Stimulated activated effector memory CD8-positive, alpha-beta T cell treated with anti-CD3 and anti-CD28 coated beads, Interleukin-12 subunit alpha, Interleukin-12 subunit beta, amount 100 ng/mL, for 72 hours (primary cell): ENCODE data around the gene COL1A1.

ENCODE experiments used
- ATAC-seq: fragments of 150-1000 bp; cut with Tn5 transposase; 2 replicates; pipeline ENCODE4 v1.10.0; 2021
- DNase-seq, 2 donors: peaks; one replicate each; pipeline ENCODE4 v3.0.0; 2021 to 2022; ENCODE audit warnings: low spot score in 2 of 2
- H3K27ac Mint-ChIP-seq: one replicate; pipeline ENCODE4 v1.8.0; 2022; ENCODE audit warnings: mild to moderate bottlenecking, mixed read lengths
- H3K36me3 Mint-ChIP-seq: one replicate; pipeline ENCODE4 v1.8.0; 2022; ENCODE audit warnings: mild to moderate bottlenecking, mixed read lengths
- H3K4me1 Mint-ChIP-seq: one replicate; pipeline ENCODE4 v1.8.0; 2022; ENCODE audit warnings: mixed read lengths
- H3K4me3 Mint-ChIP-seq: one replicate; pipeline ENCODE4 v1.8.0; 2022; ENCODE audit warnings: mild to moderate bottlenecking, mixed read lengths
- H3K9me3 Mint-ChIP-seq: one replicate; pipeline ENCODE4 v1.8.0; 2022; ENCODE audit warnings: mixed read lengths

The COL1A1 gene

DNA sequence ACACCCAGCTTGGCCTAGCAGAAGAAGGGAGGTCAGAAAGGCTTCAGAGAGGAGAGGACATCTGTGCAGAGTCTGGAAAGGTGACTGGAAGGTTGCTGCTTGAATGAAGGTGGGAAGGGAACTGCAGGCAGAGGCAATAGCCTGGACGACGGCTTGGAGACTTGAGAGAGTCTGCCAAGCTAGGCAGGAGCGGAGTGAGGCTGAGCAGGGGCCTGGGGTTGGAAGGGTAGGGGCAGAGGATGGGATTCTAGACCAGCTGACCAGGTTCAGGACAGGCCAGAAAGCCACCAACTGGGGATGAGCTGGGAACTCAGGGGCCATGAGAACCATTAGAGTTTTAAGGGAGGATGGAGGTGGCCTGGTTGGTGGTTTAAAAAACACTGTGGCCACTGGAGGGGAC lies 36.0 kb downstream of the COL1A1 start:
- Mint-ChIP-seq H3K9me3 (no peaks in the 10 kb centered on the region), H3K27ac (peak overlapping the region; percentile 46), H3K36me3 (peaks cover 6% of the 10 kb centered on the region), H3K4me1 (peaks cover 36% of the 10 kb centered on the region), H3K4me3 (no peak overlapping the region)
- ATAC-seq, result no peak
- no peak for DNase-seq

- DNase-seq, result no peak
- no peak for ATAC-seq
- no peaks in the 10 kb centered on the region for H3K9me3 Mint-ChIP-seq
- H3K27ac Mint-ChIP-seq, result peak overlapping the region; percentile 46
- H3K36me3 Mint-ChIP-seq, result peaks cover 6% of the 10 kb centered on the region
- no peak overlapping the region for H3K4me3 Mint-ChIP-seq
- peaks cover 36% of the 10 kb centered on the region for H3K4me1 Mint-ChIP-seq
These were observed 36.4 kb downstream of the COL1A1 start for GRCh38 chr17:50165066-50165465.

DNA sequence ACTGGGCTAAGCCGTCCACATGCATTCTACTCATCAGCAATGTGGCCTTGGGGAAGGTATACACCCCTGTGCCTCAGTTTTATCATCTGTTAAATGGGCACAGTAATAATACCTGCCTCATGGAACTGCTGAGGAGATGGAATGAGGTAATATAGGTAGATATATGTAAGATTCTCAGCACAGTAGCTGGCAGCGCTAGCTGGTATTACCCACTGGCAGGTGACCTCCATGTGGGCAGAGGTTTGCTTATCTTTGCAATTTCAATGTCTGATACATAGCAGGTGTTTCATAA lies 36.8 kb downstream of the COL1A1 start:
- H3K36me3 Mint-ChIP-seq, result peaks cover 6% of the 10 kb centered on the region
- H3K9me3 Mint-ChIP-seq, result no peaks in the 10 kb centered on the region
- H3K27ac Mint-ChIP-seq, result no peak overlapping the region
- DNase-seq (no peak), ATAC-seq (no peak)
- H3K4me1 Mint-ChIP-seq, result peaks cover 36% of the 10 kb centered on the region
- H3K4me3 Mint-ChIP-seq, result no peak overlapping the region

GRCh38 chr17:50163843-50164696 lies 37.4 kb downstream of the COL1A1 start:
- no peaks in the 10 kb centered on the region for H3K9me3 Mint-ChIP-seq
- peaks cover under 1% of the 10 kb centered on the region for H3K36me3 Mint-ChIP-seq
- no peak overlapping the region for H3K4me3 Mint-ChIP-seq
- H3K27ac Mint-ChIP-seq, result peak overlapping the region; percentile 37
- no peak for DNase-seq
- peaks cover 30% of the 10 kb centered on the region for H3K4me1 Mint-ChIP-seq
- ATAC-seq, result no peak

- DNase-seq (no peak), ATAC-seq (no peak)
- Mint-ChIP-seq H3K4me3 (peak overlapping the region; percentile 64), H3K9me3 (no peaks in the 10 kb centered on the region), H3K36me3 (no peaks in the 10 kb centered on the region), H3K4me1 (peaks cover 24% of the 10 kb centered on the region), H3K27ac (peak overlapping the region; percentile 37)
These were observed 38.8 kb downstream of the COL1A1 start for GRCh38 chr17:50162466-50163254.

GRCh38 chr17:50161911-50162288 lies 39.5 kb downstream of the COL1A1 start:
- Mint-ChIP-seq H3K9me3 (no peaks in the 10 kb centered on the region), H3K4me3 (peak overlapping the region; percentile 64), H3K4me1 (peaks cover 24% of the 10 kb centered on the region), H3K27ac (peak overlapping the region; percentile 66), H3K36me3 (no peaks in the 10 kb centered on the region)
- DNase-seq (no peak), ATAC-seq (no peak)

GRCh38 chr17:50161023-50161910 lies 40.2 kb downstream of the COL1A1 start:
- Mint-ChIP-seq H3K36me3 (no peaks in the 10 kb centered on the region), H3K4me1 (peaks cover 24% of the 10 kb centered on the region), H3K27ac (peak overlapping the region; percentile 66), H3K4me3 (peak overlapping the region; percentile 64), H3K9me3 (no peaks in the 10 kb centered on the region)
- DNase-seq (peak; percentile 97 to 98), ATAC-seq (peak; percentile 96)

GRCh38 chr17:50157891-50158290 lies 43.5 kb downstream of the COL1A1 start:
- Mint-ChIP-seq H3K4me1 (peaks cover 31% of the 10 kb centered on the region), H3K4me3 (no peak overlapping the region), H3K27ac (no peak overlapping the region), H3K36me3 (no peaks in the 10 kb centered on the region), H3K9me3 (no peaks in the 10 kb centered on the region)
- DNase-seq (no peak), ATAC-seq (no peak)

DNA sequence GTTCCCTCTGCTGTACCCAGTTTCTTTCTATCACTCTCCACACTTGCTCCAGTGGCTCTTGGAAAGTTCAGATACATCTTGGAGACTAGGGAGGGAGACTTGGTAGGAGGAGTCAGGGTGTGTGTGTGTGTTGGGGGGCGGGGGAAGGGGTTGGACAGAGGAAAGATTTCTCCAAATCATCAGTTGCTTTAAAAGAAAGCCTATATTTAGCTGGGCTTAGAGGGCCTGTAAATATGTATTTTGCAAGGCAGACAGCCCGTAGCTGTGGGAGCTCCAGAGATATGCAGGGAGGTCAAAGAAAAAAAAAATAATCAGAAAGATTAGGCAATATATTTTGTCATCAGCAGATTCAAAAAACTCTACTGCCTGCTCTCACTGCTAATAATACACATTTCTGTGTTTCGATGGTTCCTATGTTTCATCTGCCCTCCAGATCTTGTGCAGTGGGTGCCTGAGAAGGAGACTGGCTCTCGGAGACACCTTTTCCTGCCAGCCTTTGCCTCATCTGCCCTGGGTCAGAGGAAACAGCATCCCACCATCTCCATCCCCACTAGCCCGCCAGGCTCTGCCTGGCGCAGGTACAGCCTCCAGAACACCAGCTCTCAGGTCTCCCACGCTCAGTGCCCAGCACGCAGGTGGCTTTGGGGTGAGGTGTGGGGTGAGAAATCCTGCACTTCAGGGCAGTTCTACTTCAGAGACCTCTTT lies 46.2 kb downstream of the COL1A1 start:
- H3K4me1 Mint-ChIP-seq, result peaks cover 15% of the 10 kb centered on the region
- ATAC-seq (no peak), DNase-seq (no peak)
- no peaks in the 10 kb centered on the region for H3K9me3 Mint-ChIP-seq
- no peak overlapping the region for H3K4me3 Mint-ChIP-seq
- peaks cover 13% of the 10 kb centered on the region for H3K36me3 Mint-ChIP-seq
- H3K27ac Mint-ChIP-seq, result peak overlapping the region; percentile 60

- ATAC-seq, result no peak
- peaks cover 15% of the 10 kb centered on the region for H3K4me1 Mint-ChIP-seq
- no peaks in the 10 kb centered on the region for H3K9me3 Mint-ChIP-seq
- peak overlapping the region; percentile 60 for H3K27ac Mint-ChIP-seq
- H3K4me3 Mint-ChIP-seq, result no peak overlapping the region
- peaks cover 13% of the 10 kb centered on the region for H3K36me3 Mint-ChIP-seq
- no peak for DNase-seq
These were observed 46.8 kb downstream of the COL1A1 start for GRCh38 chr17:50154604-50155003.

- no peak for DNase-seq
- Mint-ChIP-seq H3K4me1 (peaks cover 15% of the 10 kb centered on the region), H3K4me3 (no peak overlapping the region), H3K36me3 (peaks cover 19% of the 10 kb centered on the region), H3K27ac (peak overlapping the region; percentile 52), H3K9me3 (no peaks in the 10 kb centered on the region)
- ATAC-seq, result no peak
These were observed 47.5 kb downstream of the COL1A1 start for GRCh38 chr17:50153650-50154575.

DNA sequence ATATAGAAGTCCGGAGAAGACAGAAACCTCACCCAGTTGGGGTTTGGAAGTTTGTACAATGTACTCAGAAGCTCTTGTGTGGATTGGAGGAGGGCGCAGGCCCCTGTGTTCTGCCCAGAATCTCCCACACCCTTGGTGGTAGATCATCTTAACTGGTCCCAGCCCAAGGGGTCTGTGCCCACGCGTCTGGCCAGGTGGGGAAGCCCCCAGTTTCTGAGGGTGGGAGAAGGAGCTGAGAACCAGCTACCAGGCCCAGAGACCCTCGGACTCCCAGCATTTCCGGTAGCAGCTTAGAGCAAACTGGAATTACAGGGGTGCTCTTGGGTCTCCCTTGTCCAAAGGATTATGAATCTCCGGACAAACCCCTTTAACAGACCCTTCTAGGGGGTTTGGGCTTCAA lies 48.7 kb downstream of the COL1A1 start:
- Mint-ChIP-seq H3K27ac (peak overlapping the region; percentile 88), H3K9me3 (no peaks in the 10 kb centered on the region), H3K4me1 (peaks cover 15% of the 10 kb centered on the region), H3K36me3 (peaks cover 30% of the 10 kb centered on the region), H3K4me3 (peak overlapping the region; percentile 97)
- DNase-seq (no peak), ATAC-seq (no peak)

- H3K36me3 Mint-ChIP-seq, result peaks cover 37% of the 10 kb centered on the region
- ATAC-seq (peak; percentile 14), DNase-seq (peak in 1 of 2 donors; percentile 79)
- peaks cover 22% of the 10 kb centered on the region for H3K4me1 Mint-ChIP-seq
- H3K9me3 Mint-ChIP-seq, result no peaks in the 10 kb centered on the region
- H3K27ac Mint-ChIP-seq, result peak overlapping the region; percentile 88
- peak overlapping the region; percentile 97 for H3K4me3 Mint-ChIP-seq
These were observed 49.4 kb downstream of the COL1A1 start for GRCh38 chr17:50151937-50152547.
